ENCODE results near the gene MGLL. TPM values are rescaled to one million over a fixed set of nuclear protein-coding genes. Genes with fewer than 3 reads are reported as not detected.
"Not testable (repeated sequence)": the region's sequence is repeated elsewhere in the genome, so short reads cannot be mapped to it uniquely, and the experiment has no call there.

Gene MGLL
- total RNA-seq, 4 donors from 2014 or later: 58.9 to 129 (median 96.3) TPM

- no peak for DNase-seq (ENCODE audit: low spot score)
- ATAC-seq (ENCODE audit: low FRiP score): no peak
- TF ChIP-seq, protein P1, sequence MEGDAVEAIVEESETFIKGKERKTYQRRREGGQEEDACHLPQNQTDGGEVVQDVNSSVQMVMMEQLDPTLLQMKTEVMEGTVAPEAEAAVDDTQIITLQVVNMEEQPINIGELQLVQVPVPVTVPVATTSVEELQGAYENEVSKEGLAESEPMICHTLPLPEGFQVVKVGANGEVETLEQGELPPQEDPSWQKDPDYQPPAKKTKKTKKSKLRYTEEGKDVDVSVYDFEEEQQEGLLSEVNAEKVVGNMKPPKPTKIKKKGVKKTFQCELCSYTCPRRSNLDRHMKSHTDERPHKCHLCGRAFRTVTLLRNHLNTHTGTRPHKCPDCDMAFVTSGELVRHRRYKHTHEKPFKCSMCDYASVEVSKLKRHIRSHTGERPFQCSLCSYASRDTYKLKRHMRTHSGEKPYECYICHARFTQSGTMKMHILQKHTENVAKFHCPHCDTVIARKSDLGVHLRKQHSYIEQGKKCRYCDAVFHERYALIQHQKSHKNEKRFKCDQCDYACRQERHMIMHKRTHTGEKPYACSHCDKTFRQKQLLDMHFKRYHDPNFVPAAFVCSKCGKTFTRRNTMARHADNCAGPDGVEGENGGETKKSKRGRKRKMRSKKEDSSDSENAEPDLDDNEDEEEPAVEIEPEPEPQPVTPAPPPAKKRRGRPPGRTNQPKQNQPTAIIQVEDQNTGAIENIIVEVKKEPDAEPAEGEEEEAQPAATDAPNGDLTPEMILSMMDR (IDR thresholded peaks at IDR 0.05): no peak
Observed at GRCh38 chr3:127684871-127685707, 137.2 kb downstream of the MGLL start.

- ATAC-seq (ENCODE audit: low FRiP score): no peak
- DNase-seq (ENCODE audit: low spot score): peak; percentile 13
- TF ChIP-seq, protein P1 (IDR thresholded peaks at IDR 0.05): no peak
Observed at GRCh38 chr3:127682561-127682960, 139.8 kb downstream of the MGLL start.

GRCh38 chr3:127682175-127682554 is 140.2 kb downstream of the MGLL start:
- not testable (repeated sequence) for ATAC-seq (ENCODE audit: low FRiP score)
- DNase-seq (ENCODE audit: low spot score): peak; percentile 4

DNA sequence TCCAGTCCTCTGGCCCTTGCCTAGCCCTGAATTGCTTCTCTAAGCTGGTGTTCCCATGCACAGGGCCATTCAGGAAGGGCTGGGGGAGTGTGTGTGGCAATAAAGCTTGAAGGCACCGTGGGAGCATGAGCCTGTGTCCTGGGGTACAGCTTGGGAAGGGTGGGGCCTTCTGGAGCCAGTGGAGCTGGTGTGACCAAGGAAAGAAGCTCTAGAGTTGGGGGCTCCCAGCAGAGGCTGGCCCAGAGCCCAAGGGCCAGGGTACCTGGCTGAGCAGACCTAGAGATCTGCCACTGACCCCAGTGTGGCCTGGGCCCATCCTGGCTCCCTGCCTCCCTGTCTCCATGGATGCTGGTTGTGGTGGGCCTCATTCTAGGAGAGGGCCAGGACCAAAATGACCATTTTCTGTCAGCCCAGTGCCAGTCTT is 141.5 kb downstream of the MGLL start:
- ATAC-seq (ENCODE audit: low FRiP score) (no peak), DNase-seq (ENCODE audit: low spot score) (peak; percentile 9)
- TF ChIP-seq, protein P1 (IDR thresholded peaks at IDR 0.05): no peak

GRCh38 chr3:127680146-127680661 is 142.1 kb downstream of the MGLL start:
- DNase-seq (ENCODE audit: low spot score): no peak
- TF ChIP-seq, protein P1 (IDR thresholded peaks at IDR 0.05): no peak
- no peak for ATAC-seq (ENCODE audit: low FRiP score)

DNA sequence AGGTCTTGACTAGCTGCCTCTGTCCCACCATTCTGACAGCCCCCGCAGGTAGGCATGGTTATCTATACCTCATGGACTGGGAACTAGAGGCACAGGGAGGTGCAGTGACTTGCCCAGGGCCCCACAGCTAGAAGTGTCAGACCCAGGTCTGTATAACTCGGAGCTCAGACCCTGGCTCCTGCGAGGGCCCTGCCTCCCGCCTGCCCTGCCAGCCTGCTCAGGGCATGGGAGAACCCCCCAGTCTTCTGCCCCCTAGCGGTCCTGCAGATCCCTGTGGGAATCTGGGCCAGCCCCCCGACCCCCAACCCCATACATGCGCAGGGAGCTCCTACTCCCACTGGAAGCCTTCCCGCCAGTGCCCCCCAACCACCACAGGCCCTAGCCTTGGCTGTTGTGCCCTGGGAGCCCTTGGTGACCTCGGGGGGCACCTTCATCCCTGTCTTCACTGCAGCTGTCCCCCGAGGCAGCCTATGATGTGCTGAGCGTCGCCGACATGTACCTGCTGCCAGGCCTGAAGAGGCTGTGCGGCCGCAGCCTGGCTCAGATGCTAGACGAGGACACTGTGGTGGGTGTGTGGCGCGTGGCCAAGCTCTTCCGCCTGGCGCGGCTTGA is 142.7 kb downstream of the MGLL start:
- ATAC-seq (ENCODE audit: low FRiP score) (no peak), DNase-seq (ENCODE audit: low spot score) (peak; percentile 12)
- TF ChIP-seq, protein P1 (IDR thresholded peaks at IDR 0.05): no peak

DNA sequence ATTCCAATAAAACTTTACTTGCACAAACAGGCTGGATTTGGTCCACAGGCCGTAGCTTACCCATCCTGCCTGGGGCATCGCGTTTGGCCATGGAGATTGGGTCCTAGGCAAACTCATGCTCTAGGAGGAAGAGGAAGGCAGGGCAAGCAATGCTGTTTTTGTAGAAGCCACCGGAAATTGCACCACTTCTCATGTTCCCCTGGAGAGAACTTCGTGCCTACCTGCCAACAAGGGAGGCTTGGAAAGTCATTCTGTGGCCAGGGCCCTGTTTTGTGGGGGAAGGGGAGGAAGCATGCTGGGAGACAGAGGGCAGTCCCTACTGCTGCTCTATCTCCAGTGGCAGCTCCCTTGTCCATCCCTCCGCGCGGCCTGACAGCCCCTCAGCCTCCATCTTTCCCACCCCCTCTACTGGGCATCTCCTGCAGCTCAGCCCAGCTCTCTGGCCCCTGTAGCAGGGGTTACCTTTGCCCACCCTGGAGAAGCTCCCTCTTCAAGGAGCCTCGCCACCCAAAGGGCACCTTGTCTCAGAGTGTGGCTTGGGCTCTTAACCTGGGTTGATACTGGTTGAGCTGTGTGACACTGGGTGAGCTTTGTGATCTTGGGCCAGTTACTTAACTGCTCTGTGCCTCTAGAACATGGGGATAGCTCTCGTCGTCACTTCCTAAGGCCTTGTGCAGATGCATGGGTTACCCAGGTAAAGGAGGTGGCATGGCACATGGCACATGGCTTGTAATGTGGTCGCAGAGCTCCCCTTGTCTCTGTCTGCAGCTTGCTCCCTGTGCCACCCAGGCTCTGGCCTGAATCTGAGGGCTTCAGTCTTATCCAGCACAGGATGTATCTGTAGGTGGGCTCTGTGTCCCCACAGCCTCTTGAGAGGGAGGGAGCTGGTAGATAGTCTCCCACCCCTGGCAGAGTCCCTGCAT is 143.4 kb downstream of the MGLL start:
- DNase-seq (ENCODE audit: low spot score) (no peak), ATAC-seq (ENCODE audit: low FRiP score) (no peak)
- TF ChIP-seq, protein P1 (IDR thresholded peaks at IDR 0.05): no peak
